Neural cell (in vitro differentiated cells): Measurements from ENCODE around the gene DRD2. TPM values are rescaled to one million over a fixed set of nuclear protein-coding genes. Genes with fewer than 3 reads are reported as not detected.

ENCODE experiments used
- H2AFZ ChIP-seq: fragments of 200-600, 300-800 bp; sonication (generic), shearing (Covaris generic); 2 replicates; pipeline ENCODE4 v1.6.0; 2014; ENCODE audit warnings: low read depth, mild to moderate bottlenecking, antibody characterized with exemption, low read length, moderate library complexity
- H3F3A ChIP-seq: fragments of 200-600 bp; shearing (Covaris generic); 2 replicates; pipeline ENCODE4 v1.6.1; 2016; ENCODE audit warnings: mild to moderate bottlenecking, moderate library complexity, mixed read lengths, antibody characterized with exemption, low read length; ENCODE audit not compliant: insufficient read depth, poor library complexity, severe bottlenecking
- H3K27ac ChIP-seq: fragments of 200-600, 300-800 bp; sonication (generic), shearing (Covaris generic); 2 replicates; pipeline ENCODE4 v1.5.1; 2014; ENCODE audit warnings: mild to moderate bottlenecking, low read length, moderate library complexity
- H3K27me3 ChIP-seq: fragments of 300-800, 200-600 bp; sonication (generic), shearing (Covaris generic); 2 replicates; pipeline ENCODE4 v1.6.0; 2014; ENCODE audit warnings: mild to moderate bottlenecking, low read depth, low read length, moderate library complexity; ENCODE audit not compliant: insufficient read depth
- H3K36me3 ChIP-seq: fragments of 300-800, 200-600 bp; sonication (generic), shearing (Covaris generic); 2 replicates; pipeline ENCODE4 v1.5.1; 2014; ENCODE audit warnings: mild to moderate bottlenecking, antibody characterized with exemption, low read length, moderate library complexity; ENCODE audit not compliant: insufficient read depth
- H3K4me2 ChIP-seq: fragments of 300-800, 200-600 bp; sonication (generic), shearing (Covaris generic); 2 replicates; pipeline ENCODE4 v1.6.0; 2014; ENCODE audit warnings: mild to moderate bottlenecking, low read length
- H3K4me3 ChIP-seq: fragments of 300-800, 200-600 bp; sonication (generic), shearing (Covaris generic); 2 replicates; pipeline ENCODE4 v1.5.1; 2014; ENCODE audit warnings: mild to moderate bottlenecking, low read length, moderate library complexity
- H3K79me2 ChIP-seq: fragments of 200-600 bp; shearing (Covaris generic); replicated peaks from 2 replicates; pipeline ENCODE4 v1.6.0; 2014; ENCODE audit warnings: mild to moderate bottlenecking, low read length, moderate library complexity; ENCODE audit not compliant: insufficient read depth
- H3K9ac ChIP-seq: fragments of 300-800, 200-600 bp; sonication (generic), shearing (Covaris generic); 2 replicates; pipeline ENCODE4 v1.6.1; 2016; ENCODE audit warnings: mild to moderate bottlenecking, low read length, mixed read lengths
- H3K9me2 ChIP-seq: fragments of 200-600 bp; shearing (Covaris generic); 2 replicates; pipeline ENCODE4 v1.6.1; 2016; ENCODE audit warnings: mild to moderate bottlenecking, low read length, mixed read lengths; ENCODE audit not compliant: insufficient read depth
- H3K9me3 ChIP-seq: fragments of 200-600, 300-800 bp; sonication (generic), shearing (Covaris generic); 2 replicates; pipeline ENCODE4 v1.6.1; 2016; ENCODE audit warnings: mild to moderate bottlenecking, mixed run types, low read length, moderate library complexity, mixed read lengths
- H4K20me1 ChIP-seq: fragments of 200-600 bp; shearing (Covaris generic); 2 replicates; pipeline ENCODE4 v1.6.1; 2016; ENCODE audit warnings: mild to moderate bottlenecking, mixed run types; ENCODE audit not compliant: insufficient read depth
- CTCF ChIP-seq: fragments of 450-650 bp; IDR thresholded peaks from 2 replicates; pipeline ENCODE4 v1.5.1; 2014; ENCODE audit warnings: antibody characterized with exemption, mild to moderate bottlenecking, moderate library complexity; ENCODE audit not compliant: poor library complexity, severe bottlenecking
- EP300 ChIP-seq: fragments of 450-650 bp; conservative IDR thresholded peaks from 2 replicates; pipeline ENCODE4 v1.6.1; 2014; ENCODE audit warnings: antibody characterized with exemption, mild to moderate bottlenecking, moderate library complexity; ENCODE audit not compliant: poor library complexity, severe bottlenecking
- EZH2 ChIP-seq: fragments of 200-600, 300-800 bp; shearing (Covaris generic), sonication (generic); IDR thresholded peaks from 2 replicates; pipeline ENCODE4 v1.6.1; 2014; ENCODE audit warnings: antibody characterized with exemption, low read length, borderline replicate concordance, mild to moderate bottlenecking; ENCODE audit not compliant: insufficient read depth, poor library complexity, severe bottlenecking
- MXI1 ChIP-seq: fragments of 450-650 bp; conservative IDR thresholded peaks from 2 replicates; pipeline ENCODE4 v1.6.1; 2014; ENCODE audit warnings: antibody characterized with exemption, mild to moderate bottlenecking; ENCODE audit not compliant: poor library complexity, severe bottlenecking
- POLR2AphosphoS5 ChIP-seq: IDR thresholded peaks from 2 replicates; pipeline ENCODE4 v1.6.1; 2012
- RAD21 ChIP-seq: fragments of 450-650 bp; conservative IDR thresholded peaks from 2 replicates; pipeline ENCODE4 v1.6.1; 2014; ENCODE audit warnings: antibody characterized with exemption, mild to moderate bottlenecking, moderate library complexity
- REST ChIP-seq: IDR thresholded peaks from 2 replicates; pipeline ENCODE4 v1.6.1; 2012; ENCODE audit warnings: borderline replicate concordance
- SMC3 ChIP-seq: fragments of 450-650 bp; conservative IDR thresholded peaks from 2 replicates; pipeline ENCODE4 v1.6.1; 2014; ENCODE audit warnings: antibody characterized with exemption, mild to moderate bottlenecking, moderate library complexity; ENCODE audit not compliant: poor library complexity
- TAF1 ChIP-seq: IDR thresholded peaks from 2 replicates; pipeline ENCODE4 v1.6.1; 2012; ENCODE audit warnings: low read depth
- polyA plus RNA-seq: library from polyadenylated mRNA; depleted of rRNA; stranded (reverse); fragments of >200 nt; gene quantifications from 2 replicates; pipeline ENCODE4 v1.2.3, GENCODE V29; 2014

Gene DRD2
- polyA plus RNA-seq, 1 donor from 2014 or later, result 0.24 TPM

- Histone ChIP-seq H3K36me3 (no peaks in the 10 kb centered on the region), H2AFZ (no peak overlapping the region), H3K27ac (no peak overlapping the region), H3F3A (no peaks in the 10 kb centered on the region), H4K20me1 (no peaks in the 10 kb centered on the region), H3K27me3 (no peaks in the 10 kb centered on the region), H3K4me2 (no peak overlapping the region), H3K79me2 (no peaks in the 10 kb centered on the region), H3K9me2 (no peaks in the 10 kb centered on the region), H3K9ac (no peak overlapping the region), H3K4me3 (no peak overlapping the region), H3K9me3 (no peaks in the 10 kb centered on the region)
- TF ChIP-seq TAF1 (no peak), EZH2 (no peak), SMC3 (no peak), RAD21 (no peak), POLR2AphosphoS5 (no peak), MXI1 (no peak), EP300 (no peak), REST (no peak), CTCF (no peak)
Measured at GRCh38 chr11:113400631-113401230, 74.5 kb downstream of the DRD2 start.

GRCh38 chr11:113398669-113399430 is 76.3 kb downstream of the DRD2 start:
- Histone ChIP-seq H3K27ac (no peak overlapping the region), H2AFZ (no peak overlapping the region), H3K27me3 (no peaks in the 10 kb centered on the region), H3K36me3 (no peaks in the 10 kb centered on the region), H3K4me3 (no peak overlapping the region), H3K9me2 (no peaks in the 10 kb centered on the region), H3F3A (no peaks in the 10 kb centered on the region), H3K79me2 (no peaks in the 10 kb centered on the region), H3K9me3 (no peaks in the 10 kb centered on the region), H3K4me2 (no peak overlapping the region), H4K20me1 (no peaks in the 10 kb centered on the region), H3K9ac (no peak overlapping the region)
- no peak for TF ChIP-seq CTCF
- TF ChIP-seq REST, result no peak
- TF ChIP-seq EZH2, result no peak
- no peak for TF ChIP-seq SMC3
- no peak for TF ChIP-seq RAD21
- TF ChIP-seq TAF1, result no peak
- TF ChIP-seq MXI1, result no peak
- TF ChIP-seq POLR2AphosphoS5, result no peak
- TF ChIP-seq EP300, result no peak
